Measurements from ENCODE around the gene ZNF385D. TPM values are rescaled to one million over a fixed set of nuclear protein-coding genes. Genes with fewer than 3 reads are reported as not detected.

The ZNF385D gene
- total RNA-seq, 3 donors from 2014 or later: 3.2 to 4.3 (median 3.8) TPM

- Histone ChIP-seq H3K36me3 (no peaks in the 10 kb centered on the region), H3K27ac (peak overlapping the region; percentile 51 to 73), H3K4me1 (no peaks in the 10 kb centered on the region), H3K4me3 (no peak overlapping the region), H3K9me3 (peaks cover 0 to 11% of the 10 kb centered on the region in 2 donors), H3K27me3 (no peaks in the 10 kb centered on the region)
- no peak for DNase-seq (ENCODE audit: low spot score in 2 of 2)
- TF ChIP-seq POLR2AphosphoS5 (IDR thresholded peaks at IDR 0.05) (no peak), POLR2A (IDR thresholded peaks at IDR 0.05) (no peak), CTCF (IDR thresholded peaks at IDR 0.05) (no peak)
- intact Hi-C loops (cut with DNase I; ENCODE audit: low total_unique reads): no loop called here
These were observed 21.7 kb downstream of the ZNF385D start for GRCh38 chr3:21729331-21729730.

GRCh38 chr3:21722768-21723167 lies 28.2 kb downstream of the ZNF385D start:
- intact Hi-C loops (cut with DNase I; ENCODE audit: low total_unique reads): no loop called here
- Histone ChIP-seq H3K27me3 (no peaks in the 10 kb centered on the region), H3K4me3 (no peak overlapping the region), H3K36me3 (no peaks in the 10 kb centered on the region), H3K4me1 (no peaks in the 10 kb centered on the region), H3K27ac (peak overlapping the region; percentile 43 to 44), H3K9me3 (peaks cover 0 to 11% of the 10 kb centered on the region in 2 donors)
- DNase-seq (ENCODE audit: low spot score in 2 of 2): peak in 1 of 2 donors; percentile 32
- TF ChIP-seq POLR2AphosphoS5 (IDR thresholded peaks at IDR 0.05) (no peak), CTCF (IDR thresholded peaks at IDR 0.05) (no peak), POLR2A (IDR thresholded peaks at IDR 0.05) (no peak)

- intact Hi-C loops (cut with DNase I; ENCODE audit: low total_unique reads): no loop called here
- Histone ChIP-seq H3K9me3 (peaks cover 0 to 8% of the 10 kb centered on the region in 2 donors), H3K27me3 (no peaks in the 10 kb centered on the region), H3K4me1 (no peaks in the 10 kb centered on the region), H3K36me3 (no peaks in the 10 kb centered on the region), H3K4me3 (no peak overlapping the region), H3K27ac (peak overlapping the region; percentile 43 to 44)
- peak in 1 of 2 donors; percentile 58 for DNase-seq (ENCODE audit: low spot score in 2 of 2)
- TF ChIP-seq POLR2A (IDR thresholded peaks at IDR 0.05): no peak
These were observed 28.7 kb downstream of the ZNF385D start for GRCh38 chr3:21722301-21722700.

DNA sequence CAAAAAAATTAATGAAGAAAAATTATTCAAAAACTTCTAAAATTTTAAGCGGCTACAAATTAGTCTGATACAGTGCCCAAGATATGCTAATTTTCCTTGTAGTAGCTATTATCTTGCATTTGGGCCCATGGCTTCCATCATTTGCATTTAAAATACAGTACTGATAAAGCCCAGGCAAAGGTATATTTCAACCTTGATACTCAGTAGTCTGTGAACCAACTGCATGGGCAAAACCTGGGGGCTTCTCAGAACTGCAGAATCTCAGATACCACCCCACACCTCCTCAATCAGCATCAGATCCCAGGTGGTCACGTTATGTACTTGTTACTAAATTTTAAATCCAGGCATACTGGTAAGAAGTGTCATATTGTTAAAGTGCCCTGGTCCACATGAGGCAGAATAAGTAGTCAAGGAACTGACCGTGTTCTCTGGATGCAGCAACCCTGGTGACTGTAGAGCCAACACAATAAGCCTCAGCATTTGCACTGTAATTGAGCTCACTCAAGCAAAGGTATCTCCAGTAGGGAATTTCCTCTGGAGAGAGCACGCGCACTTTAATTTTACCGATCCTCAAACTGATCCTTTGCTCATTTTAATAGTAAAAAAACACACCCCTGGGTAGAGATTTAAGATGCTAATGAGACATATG lies 31.9 kb downstream of the ZNF385D start:
- no peak overlapping the region for H3K27ac ChIP-seq
- H3K9me3 ChIP-seq: peaks cover 0 to 3% of the 10 kb centered on the region in 2 donors
- H3K36me3 ChIP-seq: no peaks in the 10 kb centered on the region
- no peak for DNase-seq (ENCODE audit: low spot score in 2 of 2)
- H3K4me1 ChIP-seq: no peaks in the 10 kb centered on the region
- no peak overlapping the region for H3K4me3 ChIP-seq
- intact Hi-C loops (cut with DNase I; ENCODE audit: low total_unique reads): no loop called here
- TF ChIP-seq POLR2A (IDR thresholded peaks at IDR 0.05): no peak
- no peak for TF ChIP-seq POLR2AphosphoS5 (IDR thresholded peaks at IDR 0.05)
- TF ChIP-seq CTCF (IDR thresholded peaks at IDR 0.05): no peak
- H3K27me3 ChIP-seq: no peaks in the 10 kb centered on the region

GRCh38 chr3:21718161-21718765 lies 32.7 kb downstream of the ZNF385D start:
- Histone ChIP-seq H3K36me3 (no peaks in the 10 kb centered on the region), H3K27me3 (no peaks in the 10 kb centered on the region), H3K4me3 (no peak overlapping the region), H3K9me3 (peaks cover 0 to 3% of the 10 kb centered on the region in 2 donors), H3K27ac (no peak overlapping the region), H3K4me1 (no peaks in the 10 kb centered on the region)
- intact Hi-C loops (cut with DNase I; ENCODE audit: low total_unique reads): no loop called here
- TF ChIP-seq POLR2AphosphoS5 (IDR thresholded peaks at IDR 0.05) (no peak), CTCF (IDR thresholded peaks at IDR 0.05) (no peak), POLR2A (IDR thresholded peaks at IDR 0.05) (no peak)
- DNase-seq (ENCODE audit: low spot score in 2 of 2): no peak
